Measurements from ENCODE around the gene CSGALNACT2. TPM values are rescaled to one million over a fixed set of nuclear protein-coding genes. Genes with fewer than 3 reads are reported as not detected.
A peak's percentile ranks its signal among the peaks of the same experiment; 100 is the strongest.

The CSGALNACT2 gene
- total and polyA plus RNA-seq, 2 donors (not counting 1 experiment from before 2014, with no cell fraction given) = 10.9 to 24.0 TPM

- 45% methylated on average over 35 of the region's 35 CpGs for WGBS (ENCODE audit: insufficient coverage)
- intact Hi-C loops (cut with micrococcal nuclease) = no loop called here
- H3K4me3 ChIP-seq (ENCODE audit: control extremely low read depth in 1 of 5, extremely low read depth in 1 of 5, insufficient read depth in 1 of 5, low read depth in 2 of 5, low read length in 4 of 5) = no peak overlapping the region
Observed at GRCh38 chr10:43230101-43230908, 92.1 kb downstream of the CSGALNACT2 start.

More at GRCh38 chr10:43230101-43230908, 92.1 kb downstream of the CSGALNACT2 start:
- ATAC-seq (ENCODE audit: low read depth) = no peak
- H3K4me3 Mint-ChIP-seq = peak overlapping the region; percentile 44
- no peak overlapping the region for H3K27ac Mint-ChIP-seq
- peaks cover 37% of the 10 kb centered on the region for H3K27me3 Mint-ChIP-seq
- Histone ChIP-seq H3K36me3 (replicated peaks in 1 of 2; ENCODE audit: control extremely low read depth in 1 of 2, control insufficient read depth in 1 of 2, extremely low read depth in 1 of 2, insufficient read depth in 2 of 2, low read length in 1 of 2) (no peaks in the 10 kb centered on the region), H4K20me1 (ENCODE audit: control insufficient read depth, insufficient read depth, low read length, poor library complexity, severe bottlenecking) (no peaks in the 10 kb centered on the region), H3K9me3 (ENCODE audit: control extremely low read depth in 1 of 3, control insufficient read depth in 2 of 3, insufficient read depth in 1 of 3, low read length in 2 of 3) (no peaks in the 10 kb centered on the region), H3K27ac (ENCODE audit: low read length in 2 of 2) (no peak overlapping the region), H3K9ac (ENCODE audit: low read length) (peak overlapping the region; percentile 35), H3K79me2 (ENCODE audit: control insufficient read depth, insufficient read depth, low read length) (no peaks in the 10 kb centered on the region), H3K4me1 (ENCODE audit: control insufficient read depth in 2 of 2, insufficient read depth in 2 of 2, low read length in 2 of 2) (peaks cover 25 to 31% of the 10 kb centered on the region in 2 donors), H2AFZ (ENCODE audit: insufficient read depth, low read depth, low read length, poor library complexity, severe bottlenecking) (peak overlapping the region; percentile 51), H3K27me3 (replicated peaks in 1 of 4; ENCODE audit: control extremely low read depth in 1 of 4, control insufficient read depth in 3 of 4, insufficient read depth in 4 of 4, low read length in 3 of 4) (peaks cover 0 to 36% (median 6%) of the 10 kb centered on the region in 4 experiments), H3K4me2 (replicated peaks; ENCODE audit: low read depth, low read length, poor library complexity, severe bottlenecking) (peak overlapping the region; percentile 79)
- TF ChIP-seq EZH2 (IDR thresholded peaks at IDR 0.05; ENCODE audit: borderline replicate concordance, insufficient read depth, low read depth, low read length, poor library complexity, severe bottlenecking) = no peak
- no peak for TF ChIP-seq CTCF (IDR thresholded peaks at IDR 0.05)
- H3K9me3 Mint-ChIP-seq (ENCODE audit: insufficient read depth) = no peaks in the 10 kb centered on the region
- no peak for DNase-seq
- POLR2A ChIA-PET = no interaction called here
- CTCF ChIA-PET = no interaction called here
- peaks cover 28% of the 10 kb centered on the region for H3K4me1 Mint-ChIP-seq

All from B cell (primary cell).